Astrocyte (in vitro differentiated cells and primary cell): ENCODE data around the gene UCN. TPM values are rescaled to one million over a fixed set of nuclear protein-coding genes. Genes with fewer than 3 reads are reported as not detected.

Experiments
- DNase-seq: peaks from one replicate; pipeline ENCODE4 v3.0.0-alpha.2; 2010; ENCODE audit warnings: low read depth
- FAIRE-seq: peaks from 2 replicates; lab custom pipeline; 2011; peaks lifted over from hg19 to GRCh38; lab: Jason Lieb, UNC
- H2AFZ ChIP-seq: 2 replicates; pipeline ENCODE4 v1.6.0; 2012; ENCODE audit warnings: low read depth, low read length, inconsistent platforms
- H3K27ac ChIP-seq: 2 replicates; pipeline ENCODE4 v1.5.1; 2011; ENCODE audit warnings: low read depth, low read length, inconsistent platforms
- H3K27me3 ChIP-seq: 2 replicates; pipeline ENCODE4 v1.6.0; 2011; ENCODE audit warnings: low read length, inconsistent platforms; ENCODE audit not compliant: insufficient read depth
- H3K36me3 ChIP-seq: 2 replicates; pipeline ENCODE4 v1.5.1; 2011; ENCODE audit warnings: low read length, inconsistent platforms; ENCODE audit not compliant: insufficient read depth
- H3K4me1 ChIP-seq: 2 replicates; pipeline ENCODE4 v1.5.1; 2011; ENCODE audit warnings: low read length, inconsistent platforms; ENCODE audit not compliant: insufficient read depth
- H3K4me2 ChIP-seq: 2 replicates; pipeline ENCODE4 v1.6.0; 2012; ENCODE audit warnings: low read length, inconsistent platforms
- H3K4me3 ChIP-seq: 2 replicates; pipeline ENCODE4 v1.5.1; 2011; ENCODE audit warnings: low read depth, mild to moderate bottlenecking, low read length, inconsistent platforms; ENCODE audit not compliant: insufficient read depth
- H3K79me2 ChIP-seq: 2 replicates; pipeline ENCODE4 v1.6.0; 2012; ENCODE audit warnings: mild to moderate bottlenecking, low read length, inconsistent platforms; ENCODE audit not compliant: insufficient read depth
- H3K9ac ChIP-seq: 2 replicates; pipeline ENCODE4 v1.6.0; 2012; ENCODE audit warnings: mild to moderate bottlenecking, low read length, inconsistent platforms
- H3K9me3 ChIP-seq: 2 replicates; pipeline ENCODE4 v1.5.1; 2012; ENCODE audit warnings: low read depth, mild to moderate bottlenecking, low read length, inconsistent platforms; ENCODE audit not compliant: insufficient read depth
- H4K20me1 ChIP-seq: 2 replicates; pipeline ENCODE4 v1.6.0; 2012; ENCODE audit warnings: low read length, inconsistent platforms; ENCODE audit not compliant: insufficient read depth
- H3K27ac Mint-ChIP-seq: one replicate; pipeline ENCODE4 v1.8.0; 2021; ENCODE audit warnings: mild to moderate bottlenecking, mixed read lengths; ENCODE audit not compliant: unreplicated experiment
- H3K27me3 Mint-ChIP-seq: one replicate; pipeline ENCODE4 v1.8.0; 2021; ENCODE audit warnings: low read depth, mixed read lengths; ENCODE audit not compliant: unreplicated experiment
- H3K36me3 Mint-ChIP-seq: one replicate; pipeline ENCODE4 v1.8.0; 2021; ENCODE audit warnings: low read depth, mixed read lengths; ENCODE audit not compliant: unreplicated experiment
- H3K4me1 Mint-ChIP-seq: one replicate; pipeline ENCODE4 v1.8.0; 2021; ENCODE audit warnings: low read depth, mixed read lengths; ENCODE audit not compliant: unreplicated experiment
- H3K4me3 Mint-ChIP-seq: one replicate; pipeline ENCODE4 v1.8.0; 2021; ENCODE audit warnings: mild to moderate bottlenecking, moderate library complexity, mixed read lengths; ENCODE audit not compliant: unreplicated experiment
- H3K9me3 Mint-ChIP-seq: one replicate; pipeline ENCODE4 v1.8.0; 2021; ENCODE audit warnings: mild to moderate bottlenecking, mixed read lengths; ENCODE audit not compliant: unreplicated experiment
- EZH2 ChIP-seq: IDR thresholded peaks from 2 replicates; pipeline ENCODE4 v1.6.1; 2012; ENCODE audit warnings: mild to moderate bottlenecking, low read length, inconsistent platforms; ENCODE audit not compliant: insufficient read depth
- total RNA-seq: library from RNA; stranded (reverse); gene quantifications from 2 replicates; pipeline ENCODE4 v1.2.1, GENCODE V29; 2021
- TF ChIP-seq, protein P1 (sequence below): IDR thresholded peaks from 2 replicates; pipeline ENCODE4 v1.5.1; 2011; ENCODE audit warnings: low read depth, mild to moderate bottlenecking, inconsistent platforms, low read length, moderate library complexity; ENCODE audit not compliant: insufficient read depth

Gene UCN
- total RNA-seq, 1 donor from 2014 or later = 1.1 TPM

DNA sequence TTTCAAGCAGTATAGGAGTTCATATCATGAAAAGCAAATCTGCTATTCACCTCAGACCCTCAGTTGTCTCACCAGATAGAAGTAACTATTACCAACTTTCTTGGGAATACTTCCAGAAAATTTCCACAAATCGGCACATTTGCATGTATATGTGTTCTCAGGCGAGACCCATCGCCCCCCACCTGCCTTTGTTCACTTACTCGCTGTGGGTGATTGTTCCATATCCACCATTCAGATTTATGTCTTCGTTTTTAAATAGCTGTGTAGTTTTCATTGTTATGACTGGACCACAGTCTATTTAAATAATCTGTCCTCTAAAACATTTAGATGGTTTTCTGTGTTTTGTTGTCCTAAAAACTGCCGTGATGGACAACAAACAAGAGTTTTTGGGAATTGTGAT, 22.8 kb downstream of the UCN start:
- no peak overlapping the region for H3K9ac ChIP-seq
- H3K36me3 Mint-ChIP-seq = no peaks in the 10 kb centered on the region
- H3K36me3 ChIP-seq = no peaks in the 10 kb centered on the region
- H3K9me3 Mint-ChIP-seq = no peaks in the 10 kb centered on the region
- peaks cover 29% of the 10 kb centered on the region for H3K27me3 Mint-ChIP-seq
- H3K27me3 ChIP-seq = peaks cover 38% of the 10 kb centered on the region
- no peak overlapping the region for H2AFZ ChIP-seq
- FAIRE-seq (no peak), DNase-seq (no peak)
- H3K9me3 ChIP-seq = no peaks in the 10 kb centered on the region
- H3K79me2 ChIP-seq = no peaks in the 10 kb centered on the region
- H3K4me1 Mint-ChIP-seq = peaks cover 19% of the 10 kb centered on the region
- no peak for TF ChIP-seq EZH2
- TF ChIP-seq, protein P1, sequence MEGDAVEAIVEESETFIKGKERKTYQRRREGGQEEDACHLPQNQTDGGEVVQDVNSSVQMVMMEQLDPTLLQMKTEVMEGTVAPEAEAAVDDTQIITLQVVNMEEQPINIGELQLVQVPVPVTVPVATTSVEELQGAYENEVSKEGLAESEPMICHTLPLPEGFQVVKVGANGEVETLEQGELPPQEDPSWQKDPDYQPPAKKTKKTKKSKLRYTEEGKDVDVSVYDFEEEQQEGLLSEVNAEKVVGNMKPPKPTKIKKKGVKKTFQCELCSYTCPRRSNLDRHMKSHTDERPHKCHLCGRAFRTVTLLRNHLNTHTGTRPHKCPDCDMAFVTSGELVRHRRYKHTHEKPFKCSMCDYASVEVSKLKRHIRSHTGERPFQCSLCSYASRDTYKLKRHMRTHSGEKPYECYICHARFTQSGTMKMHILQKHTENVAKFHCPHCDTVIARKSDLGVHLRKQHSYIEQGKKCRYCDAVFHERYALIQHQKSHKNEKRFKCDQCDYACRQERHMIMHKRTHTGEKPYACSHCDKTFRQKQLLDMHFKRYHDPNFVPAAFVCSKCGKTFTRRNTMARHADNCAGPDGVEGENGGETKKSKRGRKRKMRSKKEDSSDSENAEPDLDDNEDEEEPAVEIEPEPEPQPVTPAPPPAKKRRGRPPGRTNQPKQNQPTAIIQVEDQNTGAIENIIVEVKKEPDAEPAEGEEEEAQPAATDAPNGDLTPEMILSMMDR = no peak
- H3K27ac Mint-ChIP-seq = no peak overlapping the region
- H3K4me3 Mint-ChIP-seq = no peak overlapping the region
- no peak overlapping the region for H3K27ac ChIP-seq
- H3K4me2 ChIP-seq = no peak overlapping the region
- no peak overlapping the region for H3K4me3 ChIP-seq
- H4K20me1 ChIP-seq = no peaks in the 10 kb centered on the region
- H3K4me1 ChIP-seq = peaks cover 4% of the 10 kb centered on the region

DNA sequence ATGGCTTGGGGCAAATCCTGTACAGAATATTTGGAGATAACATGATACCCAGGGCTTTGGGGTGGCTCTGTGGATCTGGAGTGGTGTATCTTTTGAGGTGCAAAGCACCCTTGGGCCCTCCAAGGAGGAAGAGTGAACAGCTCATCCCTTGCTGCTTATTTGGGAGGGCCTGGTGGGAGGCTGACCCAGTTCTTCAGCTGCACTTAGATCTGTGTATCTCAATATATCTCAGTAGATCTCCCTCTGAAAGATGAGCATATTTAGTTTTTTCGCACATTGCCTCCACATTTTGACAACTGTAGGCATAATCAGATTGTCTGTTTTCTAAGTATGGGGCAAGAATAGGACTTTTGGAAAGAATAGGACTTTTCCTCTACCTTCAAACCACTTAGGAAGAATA, 23.2 kb downstream of the UCN start:
- no peak overlapping the region for H3K4me3 Mint-ChIP-seq
- Histone ChIP-seq H2AFZ (no peak overlapping the region), H4K20me1 (no peaks in the 10 kb centered on the region), H3K36me3 (no peaks in the 10 kb centered on the region), H3K4me3 (no peak overlapping the region), H3K27ac (no peak overlapping the region), H3K79me2 (no peaks in the 10 kb centered on the region), H3K9ac (no peak overlapping the region), H3K9me3 (no peaks in the 10 kb centered on the region), H3K4me1 (peaks cover 8% of the 10 kb centered on the region), H3K4me2 (no peak overlapping the region), H3K27me3 (peaks cover 38% of the 10 kb centered on the region)
- H3K27ac Mint-ChIP-seq = no peak overlapping the region
- no peaks in the 10 kb centered on the region for H3K36me3 Mint-ChIP-seq
- H3K27me3 Mint-ChIP-seq = peaks cover 29% of the 10 kb centered on the region
- H3K4me1 Mint-ChIP-seq = peaks cover 19% of the 10 kb centered on the region
- TF ChIP-seq EZH2 = no peak
- TF ChIP-seq, protein P1 = no peak
- DNase-seq = no peak
- no peaks in the 10 kb centered on the region for H3K9me3 Mint-ChIP-seq
- no peak for FAIRE-seq

DNA sequence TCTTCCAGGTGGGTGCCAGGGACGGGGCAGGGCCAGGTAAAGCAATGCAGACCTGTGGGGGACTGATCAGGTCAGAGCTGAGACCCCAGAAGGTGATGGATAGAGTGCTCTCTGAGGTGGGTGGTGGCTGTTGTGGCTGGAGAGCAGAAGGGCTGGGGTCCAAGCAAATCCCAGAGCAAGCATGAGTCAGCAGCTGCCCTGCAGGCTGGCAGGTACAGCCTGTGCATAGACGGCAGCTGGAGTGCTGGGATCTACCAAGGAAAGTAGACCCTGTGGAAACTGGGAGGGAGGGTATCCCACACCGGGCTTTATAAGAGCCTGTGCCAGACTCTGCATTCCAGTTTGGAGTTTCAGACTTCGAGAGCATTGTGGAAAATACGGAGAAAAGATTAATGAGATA, 25.4 kb downstream of the UCN start:
- peaks cover 26% of the 10 kb centered on the region for H3K27me3 Mint-ChIP-seq
- H3K9me3 ChIP-seq = no peaks in the 10 kb centered on the region
- TF ChIP-seq, protein P1 = no peak
- TF ChIP-seq EZH2 = no peak
- no peak overlapping the region for H3K27ac ChIP-seq
- H3K36me3 Mint-ChIP-seq = no peaks in the 10 kb centered on the region
- H3K9me3 Mint-ChIP-seq = no peaks in the 10 kb centered on the region
- peaks cover 38% of the 10 kb centered on the region for H3K27me3 ChIP-seq
- H3K27ac Mint-ChIP-seq = no peak overlapping the region
- H3K79me2 ChIP-seq = no peaks in the 10 kb centered on the region
- no peak overlapping the region for H3K4me3 Mint-ChIP-seq
- H3K4me2 ChIP-seq = no peak overlapping the region
- peaks cover 9% of the 10 kb centered on the region for H3K4me1 ChIP-seq
- H3K4me1 Mint-ChIP-seq = peaks cover 19% of the 10 kb centered on the region
- no peak overlapping the region for H3K9ac ChIP-seq
- no peak overlapping the region for H3K4me3 ChIP-seq
- H4K20me1 ChIP-seq = no peaks in the 10 kb centered on the region
- no peaks in the 10 kb centered on the region for H3K36me3 ChIP-seq
- DNase-seq (no peak), FAIRE-seq (no peak)
- no peak overlapping the region for H2AFZ ChIP-seq
